Skeletal muscle tissue (tissue), 4 donors: Measurements from ENCODE around the gene OR8H3. TPM values are rescaled to one million over a fixed set of nuclear protein-coding genes. Genes with fewer than 3 reads are reported as not detected.
"Not testable (repeated sequence)": the region's sequence is repeated elsewhere in the genome, so short reads cannot be mapped to it uniquely, and the experiment has no call there.

Source experiments
- H3K27ac ChIP-seq: one replicate; pipeline ENCODE4 v1.7.0; 2013; ENCODE audit warnings: mild to moderate bottlenecking, low read depth, low read length, inconsistent platforms
- H3K27me3 ChIP-seq, 3 donors: one replicate each; pipeline ENCODE4 v1.7.0; 2013; ENCODE audit warnings: low read length in 3 of 3; ENCODE audit not compliant: control insufficient read depth in 3 of 3, insufficient read depth in 3 of 3
- H3K36me3 ChIP-seq, 3 donors: one replicate each; pipeline ENCODE4 v1.7.0; 2013; ENCODE audit warnings: low read length in 3 of 3; ENCODE audit not compliant: control insufficient read depth in 3 of 3, insufficient read depth in 3 of 3
- H3K4me1 ChIP-seq, 3 donors: one replicate each; pipeline ENCODE4 v1.7.0; 2013; ENCODE audit warnings: low read length in 3 of 3, mild to moderate bottlenecking in 3 of 3; ENCODE audit not compliant: control insufficient read depth in 3 of 3, insufficient read depth in 3 of 3
- H3K4me3 ChIP-seq, 3 donors: one replicate each; pipeline ENCODE4 v1.7.0; 2013; ENCODE audit warnings: low read length in 3 of 3
- H3K9ac ChIP-seq, 3 donors: one replicate each; pipeline ENCODE4 v1.7.0; 2013; ENCODE audit warnings: low read length in 3 of 3, mild to moderate bottlenecking in 3 of 3, moderate library complexity in 2 of 3, low read depth in 1 of 3
- H3K9me3 ChIP-seq, 3 donors: one replicate each; pipeline ENCODE4 v1.7.0; 2013; ENCODE audit warnings: low read length in 3 of 3; ENCODE audit not compliant: control insufficient read depth in 3 of 3
- total RNA-seq: library from RNA; depleted of rRNA; stranded (reverse); fragments of >200 nt; gene quantifications from one replicate; pipeline ENCODE4 v1.2.3, GENCODE V29; 2014
- donor health status: Osteomylitis.

OR8H3 gene, protein sequence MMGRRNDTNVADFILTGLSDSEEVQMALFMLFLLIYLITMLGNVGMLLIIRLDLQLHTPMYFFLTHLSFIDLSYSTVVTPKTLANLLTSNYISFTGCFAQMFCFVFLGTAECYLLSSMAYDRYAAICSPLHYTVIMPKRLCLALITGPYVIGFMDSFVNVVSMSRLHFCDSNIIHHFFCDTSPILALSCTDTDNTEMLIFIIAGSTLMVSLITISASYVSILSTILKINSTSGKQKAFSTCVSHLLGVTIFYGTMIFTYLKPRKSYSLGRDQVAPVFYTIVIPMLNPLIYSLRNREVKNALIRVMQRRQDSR
- not detected for total RNA-seq

DNA sequence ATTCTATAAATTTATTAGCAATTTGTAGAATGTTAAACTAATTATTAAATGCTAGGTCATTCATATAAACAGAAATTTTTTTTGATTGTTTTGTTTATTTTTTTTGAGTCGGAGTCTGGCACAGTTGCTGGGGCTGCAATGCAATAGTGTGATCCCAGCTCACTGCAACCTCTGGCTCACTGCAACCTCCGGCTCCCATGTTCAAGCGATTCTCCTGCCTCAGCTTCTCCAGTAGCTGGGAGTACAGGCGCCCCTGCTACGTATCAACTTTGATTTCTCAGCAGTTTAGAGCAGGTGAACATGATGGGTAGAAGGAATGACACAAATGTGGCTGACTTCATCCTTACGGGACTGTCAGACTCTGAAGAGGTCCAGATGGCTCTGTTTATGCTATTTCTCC lies at the start of gene OR8H3:
OR8H3 (plus strand) TSS at position 301 of the 400 bp plus-strand sequence; CDS start at position 301, 0 bp downstream.
- H3K27me3 ChIP-seq: no peaks in the 10 kb centered on the region
- no peaks in the 10 kb centered on the region for H3K9me3 ChIP-seq
- H3K9ac ChIP-seq: no peak within 1 kb of the TSS
- H3K27ac ChIP-seq: no peak within 1 kb of the TSS
- H3K4me1 ChIP-seq: no peaks in the 10 kb centered on the region
- no peak within 1 kb of the TSS for H3K4me3 ChIP-seq
- no peaks in the 10 kb centered on the region for H3K36me3 ChIP-seq

DNA sequence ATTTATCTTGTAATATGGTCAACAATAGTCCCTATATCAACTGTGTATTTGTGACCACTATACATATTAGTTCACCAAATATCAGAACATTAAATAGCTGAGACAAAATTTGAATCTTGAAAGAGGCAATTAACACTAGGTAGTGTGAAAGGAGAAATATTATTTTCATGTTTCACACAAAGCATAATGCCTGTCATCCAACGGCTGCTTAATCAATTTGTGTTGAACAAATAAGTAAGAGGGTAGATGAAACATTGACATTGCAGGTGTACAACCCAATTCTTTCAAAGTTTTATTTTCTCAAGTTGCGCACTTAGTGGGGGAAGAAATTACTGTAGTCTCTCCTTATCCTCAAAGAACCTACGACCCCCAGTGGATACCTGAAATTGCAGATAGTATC lies 32.5 kb upstream of the OR8H3 start:
- H3K27me3 ChIP-seq: no peaks in the 10 kb centered on the region
- H3K4me1 ChIP-seq: no peaks in the 10 kb centered on the region
- no peaks in the 10 kb centered on the region for H3K9me3 ChIP-seq
- no peak overlapping the region for H3K27ac ChIP-seq
- H3K36me3 ChIP-seq: no peaks in the 10 kb centered on the region
- no peak overlapping the region for H3K9ac ChIP-seq
- no peak overlapping the region for H3K4me3 ChIP-seq

DNA sequence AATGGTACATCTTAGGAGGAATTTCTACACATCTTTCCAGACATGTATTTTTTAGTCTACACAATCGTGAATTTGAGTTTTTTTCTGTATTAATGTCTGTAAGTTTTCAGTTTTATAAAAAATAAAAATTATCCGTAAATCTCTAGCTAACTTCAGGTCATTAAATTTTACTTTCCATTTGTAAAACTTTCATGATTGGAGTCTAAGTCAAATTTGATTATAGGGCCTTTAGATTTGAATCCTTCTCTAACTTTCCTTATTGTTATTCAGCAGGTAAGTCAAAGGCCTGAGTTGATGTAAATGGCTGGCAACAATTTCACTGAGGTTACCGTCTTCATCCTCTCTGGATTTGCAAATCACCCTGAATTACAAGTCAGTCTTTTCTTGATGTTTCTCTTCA lies 29.2 kb upstream of the OR8H3 start, which contains the start of gene OR8I2:
OR8I2 (plus strand) TSS at position 301 of the 400 bp plus-strand sequence; CDS start at position 301, 0 bp downstream.
- Histone ChIP-seq H3K4me3 (no peak within 1 kb of the TSS), H3K36me3 (no peaks in the 10 kb centered on the region), H3K9me3 (no peaks in the 10 kb centered on the region), H3K27me3 (no peaks in the 10 kb centered on the region), H3K27ac (no peak within 1 kb of the TSS), H3K9ac (no peak within 1 kb of the TSS), H3K4me1 (no peaks in the 10 kb centered on the region)

DNA sequence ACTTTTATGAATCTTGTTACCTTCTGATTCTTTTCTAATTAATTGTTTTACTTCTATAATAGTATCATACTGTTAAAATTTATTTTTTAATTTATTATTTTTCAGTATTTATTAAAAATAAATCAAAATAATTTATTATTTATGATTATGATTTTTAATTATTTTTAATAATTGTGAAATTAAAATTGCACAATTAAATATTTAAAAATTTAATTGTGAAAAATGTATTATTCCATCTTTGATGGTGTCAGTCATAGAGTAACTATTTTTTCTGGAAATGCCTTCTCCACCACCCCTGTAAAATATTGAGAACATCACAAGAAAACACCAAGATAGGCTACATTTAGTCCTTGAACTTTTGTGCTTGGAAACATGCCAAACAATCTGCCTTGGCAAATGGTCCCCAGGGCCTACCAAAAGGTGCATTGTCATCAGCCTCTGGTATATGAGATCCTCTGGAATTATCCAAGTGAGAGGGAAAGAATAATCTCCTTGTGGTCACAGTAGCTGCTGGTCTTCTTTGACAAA lies 18.9 kb upstream of the OR8H3 start, which contains the start of gene OR8H2:
OR8H2 (plus strand) TSS at position 478 of the 528 bp plus-strand sequence. CDS start 1,356 bp downstream, outside the sequence.
- Histone ChIP-seq H3K4me1 (no peaks in the 10 kb centered on the region), H3K9ac (no peak within 1 kb of the TSS), H3K27me3 (no peaks in the 10 kb centered on the region), H3K4me3 (no peak within 1 kb of the TSS), H3K9me3 (peaks cover 0 to 2% (median 0%) of the 10 kb centered on the region in 3 donors), H3K27ac (no peak within 1 kb of the TSS), H3K36me3 (no peaks in the 10 kb centered on the region)

DNA sequence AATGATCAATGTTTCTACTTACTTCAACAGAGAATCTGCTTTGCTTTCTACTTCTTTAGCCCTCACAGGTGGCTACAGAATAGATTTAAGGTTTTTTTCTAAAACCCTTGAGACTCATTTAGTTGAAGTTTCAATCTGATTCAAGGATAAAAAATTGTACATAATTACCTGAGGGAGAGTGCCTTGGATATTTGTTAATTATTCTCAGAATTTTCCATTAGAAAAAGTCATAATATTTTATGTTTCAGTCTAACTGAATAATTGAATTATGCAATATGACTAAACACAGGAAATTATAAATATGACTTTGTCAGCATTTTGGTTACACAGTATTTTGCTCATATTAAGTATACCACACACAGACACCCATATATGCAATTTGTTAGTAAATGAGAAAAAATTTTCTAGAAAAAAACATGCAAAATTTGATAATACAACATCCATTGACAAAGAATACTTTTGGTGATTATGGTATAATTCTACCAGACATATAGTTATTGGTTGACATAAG lies 18.0 kb downstream of the OR8H3 start, which contains the start of gene OR8J3:
OR8J3 (minus strand) TSS at position 51 of the 511 bp plus-strand sequence. CDS start 2,483 bp downstream, outside the sequence.
- Histone ChIP-seq H3K9ac (no peak within 1 kb of the TSS), H3K4me3 (no peak within 1 kb of the TSS), H3K4me1 (no peaks in the 10 kb centered on the region), H3K27me3 (no peaks in the 10 kb centered on the region), H3K36me3 (no peaks in the 10 kb centered on the region), H3K9me3 (no peaks in the 10 kb centered on the region), H3K27ac (no peak within 1 kb of the TSS)

DNA sequence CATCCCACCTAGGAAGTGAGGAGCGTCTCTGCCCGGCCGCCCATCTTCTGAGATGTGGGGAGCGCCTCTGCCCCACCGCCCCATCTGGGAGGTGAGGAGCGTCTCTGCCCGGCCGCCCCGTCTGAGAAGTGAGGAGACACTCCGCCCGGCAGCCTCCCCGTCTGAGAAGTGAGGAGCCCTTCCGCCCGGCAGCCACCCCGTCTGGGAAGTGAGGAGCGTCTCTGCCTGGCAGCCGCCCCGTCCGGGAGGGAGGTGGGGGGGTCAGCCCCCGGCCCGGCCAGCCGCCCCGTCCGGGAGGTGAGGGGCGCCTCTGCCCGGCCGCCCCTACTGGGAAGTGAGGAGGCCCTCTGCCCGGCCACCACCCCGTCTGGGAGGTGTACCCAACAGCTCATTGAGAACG lies 21.5 kb downstream of the OR8H3 start:
- H3K36me3 ChIP-seq, H3K27me3 ChIP-seq, H3K4me1 ChIP-seq, H3K9me3 ChIP-seq, H3K27ac ChIP-seq, H3K4me3 ChIP-seq, H3K9ac ChIP-seq: not testable (repeated sequence)

DNA sequence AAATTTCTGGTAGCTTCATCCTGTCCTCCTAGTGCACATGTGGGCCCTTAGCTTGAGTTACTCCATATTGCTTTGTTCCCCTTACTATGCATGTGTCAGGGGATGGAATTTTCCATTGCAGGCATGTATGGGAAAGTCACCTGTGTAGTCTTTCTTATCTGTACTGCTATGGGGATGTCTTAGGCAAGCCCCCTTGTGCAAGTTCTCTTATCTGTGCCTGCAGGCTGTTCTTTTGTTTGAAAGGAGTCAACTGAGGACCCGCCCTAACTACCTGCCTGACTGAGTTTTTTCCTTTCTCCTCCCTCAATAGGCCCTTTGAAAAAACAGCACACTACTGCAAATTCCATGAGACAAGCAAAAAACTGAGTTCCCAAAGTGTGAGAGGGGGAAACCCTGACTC lies 29.2 kb downstream of the OR8H3 start:
- Histone ChIP-seq H3K9ac (no peak overlapping the region), H3K36me3 (no peaks in the 10 kb centered on the region), H3K4me1 (no peaks in the 10 kb centered on the region), H3K9me3 (no peaks in the 10 kb centered on the region), H3K27me3 (no peaks in the 10 kb centered on the region), H3K27ac (no peak overlapping the region), H3K4me3 (no peak overlapping the region)

DNA sequence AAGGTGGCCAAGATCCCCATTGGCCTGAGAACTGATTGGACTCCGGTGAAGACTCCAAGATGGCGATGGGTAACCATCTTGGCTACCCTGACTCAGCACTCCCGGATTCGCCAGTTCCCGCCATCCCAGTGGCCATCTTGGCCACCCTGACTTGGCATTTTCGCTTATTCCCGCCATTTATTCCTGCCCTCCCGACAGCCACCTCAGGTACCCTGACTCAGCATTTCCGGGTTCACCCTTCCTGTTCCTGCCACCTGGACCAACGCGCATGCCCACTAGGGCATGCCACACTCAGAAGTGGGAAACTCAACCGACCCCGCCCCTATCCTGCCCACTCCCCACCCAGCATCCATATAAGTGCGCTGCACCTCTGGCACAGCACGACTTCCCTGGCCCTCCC lies 30.2 kb downstream of the OR8H3 start:
- Histone ChIP-seq H3K36me3 (no peaks in the 10 kb centered on the region), H3K9me3 (no peaks in the 10 kb centered on the region), H3K27me3 (no peaks in the 10 kb centered on the region), H3K4me1 (no peaks in the 10 kb centered on the region), H3K9ac (no peak overlapping the region), H3K27ac (no peak overlapping the region), H3K4me3 (no peak overlapping the region)

DNA sequence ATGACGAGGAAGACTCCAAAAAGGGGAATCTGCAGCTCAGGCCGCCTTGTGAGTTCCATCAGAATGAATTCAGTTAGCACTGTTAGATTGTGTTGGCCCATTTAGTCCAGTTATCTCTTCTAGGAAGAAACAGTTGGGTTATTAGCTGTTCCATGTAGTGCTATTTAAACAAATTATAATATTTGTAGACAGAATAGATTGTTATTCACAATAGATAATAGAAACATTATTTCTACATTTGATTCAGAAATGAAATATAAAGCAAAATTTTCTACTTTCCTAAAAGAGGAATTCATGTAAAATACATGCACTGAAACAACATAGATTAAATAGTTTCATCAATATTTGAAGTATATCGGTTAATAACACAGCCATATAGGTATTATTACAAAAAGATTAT lies 38.0 kb downstream of the OR8H3 start, which contains the start of gene OR8K5:
OR8K5 (minus strand) TSS at position 101 of the 400 bp plus-strand sequence; CDS start at position 101, 0 bp downstream.
- Histone ChIP-seq H3K4me1 (no peaks in the 10 kb centered on the region), H3K9me3 (no peaks in the 10 kb centered on the region), H3K36me3 (no peaks in the 10 kb centered on the region), H3K9ac (no peak within 1 kb of the TSS), H3K4me3 (no peak within 1 kb of the TSS), H3K27ac (no peak within 1 kb of the TSS), H3K27me3 (no peaks in the 10 kb centered on the region)

DNA sequence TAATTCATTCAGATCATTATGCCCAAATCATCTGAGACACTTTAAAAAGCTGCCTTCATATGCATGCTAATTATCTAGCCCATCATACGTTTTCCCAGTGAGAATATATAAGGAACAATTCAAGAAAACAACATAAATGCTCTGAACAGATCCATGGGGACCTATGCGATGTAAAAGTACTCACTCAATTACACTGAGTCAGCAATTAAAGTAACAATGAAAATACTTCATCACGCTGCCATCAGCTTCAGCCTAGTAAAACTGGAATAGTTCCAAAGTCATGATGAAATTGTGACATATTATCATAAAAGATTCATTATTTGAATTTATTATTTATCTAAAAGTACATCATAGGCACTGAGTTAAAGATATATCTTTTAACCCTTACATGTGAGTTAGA lies 41.6 kb downstream of the OR8H3 start:
- H3K9me3 ChIP-seq: no peaks in the 10 kb centered on the region
- H3K9ac ChIP-seq: no peak overlapping the region
- no peaks in the 10 kb centered on the region for H3K4me1 ChIP-seq
- no peak overlapping the region for H3K27ac ChIP-seq
- no peak overlapping the region for H3K4me3 ChIP-seq
- H3K27me3 ChIP-seq: no peaks in the 10 kb centered on the region
- no peaks in the 10 kb centered on the region for H3K36me3 ChIP-seq
